Gastrocnemius medialis (tissue), 4 donors: Measurements from ENCODE around the gene MSL2. TPM values are rescaled to one million over a fixed set of nuclear protein-coding genes. Genes with fewer than 3 reads are reported as not detected.
A peak's percentile ranks its signal among the peaks of the same experiment; 100 is the strongest.
"Not testable (repeated sequence)": the region's sequence is repeated elsewhere in the genome, so short reads cannot be mapped to it uniquely, and the experiment has no call there.

Source experiments
- ATAC-seq, 2 donors: fragments of 150-250 bp; one replicate each; pipeline ENCODE4 v1.9.1; 2016
- DNase-seq, 2 donors: peaks; one replicate each; pipeline ENCODE4 v3.0.0-alpha.2; 2019
- H3K27ac ChIP-seq, 4 donors: fragments of 200-600 bp; sonication (generic); 1 replicate in 1 of 4; 2 replicates in 3 of 4; pipeline ENCODE4 v1.5.1; 2016 to 2018; ENCODE audit warnings: mild to moderate bottlenecking in 2 of 4, moderate library complexity in 1 of 4
- H3K27me3 ChIP-seq, 3 donors: fragments of 200-600 bp; sonication (generic) in 2 of 3; 1 replicate in 1 of 3; 2 replicates in 2 of 3; pipeline versions ENCODE4 v1.5.1 to v1.6.0; 2016 to 2019; ENCODE audit warnings: mild to moderate bottlenecking in 1 of 3, moderate library complexity in 1 of 3
- H3K36me3 ChIP-seq, 2 donors: fragments of 200-600 bp; sonication (generic) in 1 of 2; one replicate each; pipeline ENCODE4 v1.5.1; 2017 to 2018
- H3K4me1 ChIP-seq, 2 donors: fragments of 200-600 bp; sonication (generic) in 1 of 2; one replicate each; pipeline ENCODE4 v1.5.1; 2016 to 2017; ENCODE audit warnings: mild to moderate bottlenecking in 2 of 2
- H3K4me3 ChIP-seq, 4 donors: fragments of 200-600 bp; sonication (generic) in 3 of 4; 1 replicate in 1 of 4; 2 replicates in 3 of 4; pipeline ENCODE4 v1.5.1; 2016 to 2019; ENCODE audit warnings: mild to moderate bottlenecking in 2 of 4
- H3K9me3 ChIP-seq, 3 donors: fragments of 200-600 bp; sonication (generic) in 2 of 3; 1 replicate in 1 of 3; 2 replicates in 2 of 3; pipeline ENCODE4 v1.5.1; 2016 to 2019
- CTCF ChIP-seq, 5 experiments: fragments of 450-650 bp in 3 of 5; fragments of 200-600 bp in 2 of 5; sonication (generic) in 2 of 5; IDR thresholded peaks in 4 of 5; conservative IDR thresholded peaks in 1 of 5; 1 replicate in 4 of 5; 2 replicates in 1 of 5; pipeline ENCODE4 v1.5.1; 2016 to 2019; ENCODE audit warnings: antibody characterized with exemption in 5 of 5, mild to moderate bottlenecking in 3 of 5, moderate library complexity in 3 of 5
- POLR2A ChIP-seq, 2 donors: fragments of 450-650 bp; IDR thresholded peaks; one replicate each; pipeline ENCODE4 v1.6.1; 2017; ENCODE audit warnings: antibody characterized with exemption in 2 of 2, mild to moderate bottlenecking in 2 of 2, moderate library complexity in 2 of 2
- in situ Hi-C, 4 donors: fragments of 200-750 bp; cut with MboI; loops; one replicate each; pipeline versions ENCODE4 v1.15.0 to v1.8.0; 2017; ENCODE audit warnings: low sequenced_read_pairs in 4 of 4
- intact Hi-C: fragments of 100-400 bp; cut with DNase I; formaldehyde crosslinking; loops from one replicate; pipeline ENCODE4 v1.15.1; 2023; ENCODE audit warnings: low total_unique reads
- total RNA-seq, 4 donors: library from RNA; depleted of rRNA; stranded (reverse); fragments of >200 nt; gene quantifications; one replicate each; pipeline versions ENCODE4 v1.1.0 to v1.2.3, GENCODE V29; 2016

MSL2 gene
- total RNA-seq, 4 donors from 2014 or later: 18.2 to 34.7 (median 23.6) TPM

DNA sequence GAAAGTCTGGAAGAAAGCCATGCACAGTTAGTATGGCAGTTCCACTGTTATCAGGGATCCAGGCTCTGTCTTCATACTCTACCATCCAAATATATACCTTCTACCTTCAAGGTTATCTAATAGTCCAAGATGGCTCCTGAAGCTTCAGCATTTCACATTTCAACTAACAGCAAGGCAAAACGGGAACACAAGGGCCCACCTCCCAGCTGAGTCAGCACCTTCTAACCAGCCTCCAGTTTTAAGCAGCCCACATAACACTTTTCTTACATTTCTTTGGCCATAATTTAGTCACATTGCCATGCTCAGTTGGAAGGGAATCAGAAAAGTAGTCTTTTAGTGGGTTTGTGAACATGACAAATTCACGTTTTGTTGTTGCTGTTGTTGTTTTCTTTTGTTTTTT is 15.4 kb upstream of the MSL2 start:
- H3K36me3 ChIP-seq: no peaks in the 10 kb centered on the region
- H3K9me3 ChIP-seq: no peaks in the 10 kb centered on the region
- no peak for TF ChIP-seq POLR2A (IDR thresholded peaks at IDR 0.05)
- no peak for TF ChIP-seq CTCF (IDR thresholded peaks at IDR 0.05 in 4 of 5, conservative IDR thresholded peaks at IDR 0.05 in 1 of 5)
- intact Hi-C loops: no loop called here
- no peak overlapping the region for H3K27ac ChIP-seq
- in situ Hi-C loops: no loop called here
- no peak overlapping the region for H3K4me3 ChIP-seq
- no peak for DNase-seq
- peaks cover 0 to 4% (median 0%) of the 10 kb centered on the region in 3 donors for H3K27me3 ChIP-seq
- no peak for ATAC-seq
- no peaks in the 10 kb centered on the region for H3K4me1 ChIP-seq

DNA sequence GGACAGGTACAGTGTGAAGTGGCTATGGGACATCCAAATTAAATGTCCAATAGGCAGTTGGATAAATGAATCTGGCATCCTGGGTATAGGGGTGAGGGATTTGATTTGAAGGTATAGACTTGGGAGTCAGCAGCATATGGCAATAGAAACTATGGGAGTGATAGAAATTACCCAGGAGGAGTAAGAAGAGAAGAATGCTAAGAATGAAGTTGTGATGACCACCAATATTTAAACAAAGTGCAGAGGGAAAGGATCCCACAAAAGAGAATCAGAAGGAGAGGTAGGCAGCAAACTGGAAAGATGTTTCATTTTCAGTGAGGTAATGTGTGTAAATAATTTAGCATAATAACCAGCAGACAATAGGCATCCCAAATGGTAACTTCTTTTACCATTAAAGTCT is 13.8 kb upstream of the MSL2 start:
- no peaks in the 10 kb centered on the region for H3K9me3 ChIP-seq
- DNase-seq (no peak), ATAC-seq (no peak)
- no peaks in the 10 kb centered on the region for H3K36me3 ChIP-seq
- no peaks in the 10 kb centered on the region for H3K4me1 ChIP-seq
- no peak overlapping the region for H3K4me3 ChIP-seq
- H3K27ac ChIP-seq: no peak overlapping the region
- in situ Hi-C loops (no loop called here), intact Hi-C loops (no loop called here)
- no peak for TF ChIP-seq POLR2A (IDR thresholded peaks at IDR 0.05)
- no peak for TF ChIP-seq CTCF (IDR thresholded peaks at IDR 0.05 in 4 of 5, conservative IDR thresholded peaks at IDR 0.05 in 1 of 5)
- peaks cover 0 to 4% (median 0%) of the 10 kb centered on the region in 3 donors for H3K27me3 ChIP-seq

DNA sequence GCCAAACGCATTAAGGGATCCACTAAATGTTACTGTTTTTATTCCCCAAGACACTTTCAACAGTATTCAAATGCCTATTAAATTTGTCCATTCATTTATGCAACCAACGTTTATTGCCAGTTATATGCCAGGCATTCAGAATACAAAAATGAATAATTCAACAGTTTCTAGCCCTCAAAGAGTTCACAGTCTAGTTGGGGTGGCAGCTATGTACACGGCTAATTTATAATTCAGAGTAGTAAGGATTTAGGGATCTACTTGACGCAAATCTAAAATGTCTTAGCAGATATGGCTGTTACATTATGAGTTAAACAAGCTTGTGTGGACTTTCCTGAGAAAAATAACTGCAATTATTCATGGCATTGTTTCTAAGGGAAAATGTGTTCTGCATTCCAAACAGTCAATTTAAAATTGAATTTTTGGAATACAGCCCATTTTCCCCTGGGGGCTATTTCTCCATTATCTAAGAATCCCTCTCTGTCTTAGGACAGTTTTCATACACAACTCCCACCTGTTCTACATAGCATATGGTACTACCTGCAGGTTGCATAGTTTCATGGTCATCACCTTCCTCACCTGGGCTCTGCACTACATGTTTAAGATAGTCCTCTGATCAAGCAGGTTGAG is 11.5 kb upstream of the MSL2 start:
- in situ Hi-C loops (no loop called here), intact Hi-C loops (no loop called here)
- Histone ChIP-seq H3K4me3 (no peak overlapping the region), H3K36me3 (no peaks in the 10 kb centered on the region), H3K4me1 (no peaks in the 10 kb centered on the region), H3K27me3 (peaks cover 0 to 4% (median 0%) of the 10 kb centered on the region in 3 donors), H3K9me3 (no peaks in the 10 kb centered on the region), H3K27ac (no peak overlapping the region)
- DNase-seq: no peak
- ATAC-seq: no peak
- TF ChIP-seq CTCF (IDR thresholded peaks at IDR 0.05 in 4 of 5, conservative IDR thresholded peaks at IDR 0.05 in 1 of 5) (no peak), POLR2A (IDR thresholded peaks at IDR 0.05) (no peak)

DNA sequence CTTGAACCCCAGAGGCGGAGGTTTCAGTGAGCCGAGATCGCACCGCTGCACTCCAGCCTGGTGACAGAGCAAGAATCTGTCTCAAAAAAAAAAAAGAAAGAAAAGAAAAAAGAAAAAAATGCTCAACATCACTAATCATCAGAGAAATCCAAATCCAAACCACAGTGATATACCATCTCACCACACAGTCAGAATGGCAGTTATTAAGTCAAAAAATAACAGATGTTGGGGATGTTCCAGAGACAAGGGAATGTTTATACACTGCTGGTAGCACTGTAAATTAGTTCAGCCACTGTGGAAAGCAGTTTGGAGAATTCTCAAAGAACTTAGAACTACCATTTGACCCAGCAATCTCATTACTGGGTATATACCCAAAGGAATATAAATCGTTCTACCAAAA is 3.1 kb upstream of the MSL2 start:
- in situ Hi-C loops: loop anchor here in 1 of 4 donors (10.0 kb wide), 1 partner anchor 46 kb away; no protein-coding TSS in a partner anchor

GRCh38 chr3:136198462-136199078 is 2.4 kb upstream of the MSL2 start:
- not testable (repeated sequence) for H3K4me3 ChIP-seq, ATAC-seq, H3K36me3 ChIP-seq, H3K27me3 ChIP-seq, DNase-seq, H3K9me3 ChIP-seq
- peak overlapping the region; percentile 91 to 100 (median 100) for H3K27ac ChIP-seq
- intact Hi-C loops: loop anchor here (5.0 kb wide), 3 partner anchors 231 to 971 kb away; partner anchors contain the start of gene PPP2R3A
- H3K4me1 ChIP-seq: peaks cover 14 to 18% of the 10 kb centered on the region in 2 donors
- in situ Hi-C loops: loop anchor here in 1 of 4 donors (10.0 kb wide), 1 partner anchor 46 kb away; no protein-coding TSS in a partner anchor

More for the DNA sequence above, 3.1 kb upstream of the MSL2 start:
- H3K36me3 ChIP-seq, ATAC-seq, H3K4me3 ChIP-seq, H3K9me3 ChIP-seq, H3K27me3 ChIP-seq, DNase-seq: not testable (repeated sequence)
- H3K27ac ChIP-seq: peak overlapping the region in 1 of 4 donors; percentile 100
- H3K4me1 ChIP-seq: peaks cover 14% of the 10 kb centered on the region in 2 donors
- intact Hi-C loops: loop anchor here (5.0 kb wide), 3 partner anchors 232 to 972 kb away; partner anchors contain the start of gene PPP2R3A
